Activated CD4-positive, alpha-beta T cell treated with anti-CD3 and anti-CD28 coated beads for 4 hours (primary cell): ENCODE data around the gene SHLD1.
"Not testable (repeated sequence)": the region's sequence is repeated elsewhere in the genome, so short reads cannot be mapped to it uniquely, and the experiment has no call there.

Experiments
- DNase-seq, 2 donors: peaks; one replicate each; pipeline ENCODE4 v3.0.0-alpha.2; 2020

The SHLD1 gene

DNA sequence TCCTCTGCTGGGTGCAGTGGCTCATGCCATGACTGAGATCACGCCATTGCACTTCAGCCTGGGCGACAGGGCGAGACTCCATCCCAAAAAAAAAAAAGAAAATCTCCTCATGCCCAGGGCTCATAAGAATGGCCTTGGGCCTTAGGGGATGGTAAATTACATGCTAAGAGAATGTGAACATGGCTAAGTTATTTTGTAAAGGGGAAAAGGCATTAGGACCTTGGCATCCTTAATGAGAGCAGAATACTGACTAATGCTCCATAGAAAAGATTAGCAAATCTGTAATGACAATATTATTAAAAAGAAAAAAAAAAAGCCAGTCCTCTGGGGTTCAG, 12.6 kb upstream of the SHLD1 start:
- no peak for DNase-seq

GRCh38 chr20:5737966-5738365, 12.2 kb upstream of the SHLD1 start:
- no peak for DNase-seq

DNA sequence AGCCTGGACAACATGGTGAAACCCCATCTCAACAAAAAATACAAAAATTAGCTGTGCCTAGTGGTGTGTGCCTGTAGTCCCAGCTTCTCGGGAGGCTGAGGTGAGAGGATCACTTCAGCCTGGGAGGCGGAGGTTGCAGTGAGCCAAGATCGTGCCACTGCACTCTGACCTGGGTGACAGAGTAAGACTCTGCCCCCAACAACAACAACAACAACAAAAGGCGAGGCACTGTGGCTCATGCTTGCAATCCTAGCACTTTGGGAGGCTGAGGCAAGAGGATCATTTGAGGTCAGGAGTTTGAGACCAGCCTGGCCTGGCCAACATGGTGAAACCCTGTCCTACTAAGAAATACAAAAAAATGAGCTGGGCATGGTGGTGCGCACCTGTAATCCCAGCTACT, 9.6 kb upstream of the SHLD1 start:
- not testable (repeated sequence) for DNase-seq

- DNase-seq: no peak
Observed at GRCh38 chr20:5741089-5741488, 9.1 kb upstream of the SHLD1 start.

DNA sequence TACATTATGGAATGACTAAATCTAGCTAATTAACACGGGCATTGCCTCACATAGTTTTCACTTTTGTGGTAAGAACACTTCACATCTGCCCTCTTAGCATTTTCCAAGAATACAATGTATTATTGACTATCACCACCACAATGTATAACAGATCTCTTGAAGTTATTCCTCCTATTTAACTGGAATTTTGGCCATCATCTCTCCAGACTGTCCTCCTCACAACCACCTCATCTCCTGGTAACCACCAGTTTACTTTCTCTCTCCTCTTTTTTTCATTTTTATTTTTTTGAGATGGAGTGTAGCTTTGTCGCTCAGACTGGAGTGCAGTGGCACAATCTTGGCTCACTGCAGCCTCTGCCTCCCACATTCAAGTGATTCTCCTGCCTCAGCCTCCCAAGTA, 8.2 kb upstream of the SHLD1 start:
- no peak for DNase-seq

DNA sequence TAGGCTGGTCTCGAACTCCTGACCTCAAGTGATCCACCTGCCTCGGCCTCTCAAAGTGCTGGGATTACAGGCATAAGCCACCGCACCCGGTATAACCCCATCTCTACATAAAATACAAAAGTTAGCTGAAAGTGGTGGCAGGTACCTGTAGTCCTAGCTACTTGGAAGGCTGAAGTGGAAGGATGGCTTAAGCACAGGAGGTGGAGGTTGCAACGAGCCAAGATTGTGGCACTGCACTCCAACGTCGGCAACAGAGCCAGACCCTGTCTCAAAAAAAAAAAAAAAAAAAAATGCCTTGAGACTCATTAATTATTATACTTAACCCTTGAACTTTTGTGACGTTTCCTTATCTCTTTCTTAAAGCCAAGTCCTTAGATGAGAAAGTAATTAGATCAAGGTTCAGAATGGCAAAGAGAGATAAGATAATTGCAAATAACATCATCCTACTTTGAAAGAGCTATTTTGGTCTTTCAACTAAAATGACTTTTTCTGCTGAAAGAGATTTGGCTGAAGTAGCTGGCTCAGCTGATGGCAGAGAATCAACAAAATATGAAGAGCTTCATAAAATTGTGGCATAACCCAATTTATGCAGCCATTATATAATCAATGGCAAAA, 4.7 kb upstream of the SHLD1 start:
- DNase-seq: no peak

GRCh38 chr20:5746064-5746463, 4.1 kb upstream of the SHLD1 start:
- DNase-seq: no peak

DNA sequence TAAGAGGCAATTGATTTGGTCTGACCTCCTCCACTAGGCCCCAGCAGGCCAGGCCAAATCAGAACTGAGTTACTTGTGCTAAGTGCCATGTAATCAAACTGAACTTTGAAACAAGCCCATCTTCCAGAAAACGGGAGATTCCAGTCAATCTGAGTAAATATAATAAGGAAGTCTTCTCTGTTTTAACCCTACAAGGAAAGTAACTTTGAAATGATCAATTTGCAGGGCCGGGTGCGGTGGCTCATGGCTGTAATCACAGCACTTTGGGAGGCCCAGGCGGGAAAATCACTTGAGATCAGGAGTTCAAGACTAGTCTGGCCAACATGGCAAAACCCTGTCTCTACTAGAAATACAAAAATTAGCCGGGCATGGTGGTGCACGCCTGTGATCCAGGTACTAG, 2.0 kb upstream of the SHLD1 start:
- DNase-seq: no peak

- DNase-seq: not testable (repeated sequence)
Observed at GRCh38 chr20:5749512-5749951, 669 bp upstream of the SHLD1 start.

- no peak for DNase-seq
Observed at GRCh38 chr20:5751856-5752255, 1.7 kb downstream of the SHLD1 start.

- DNase-seq: no peak
Observed at GRCh38 chr20:5753814-5754213, 3.6 kb downstream of the SHLD1 start.

DNA sequence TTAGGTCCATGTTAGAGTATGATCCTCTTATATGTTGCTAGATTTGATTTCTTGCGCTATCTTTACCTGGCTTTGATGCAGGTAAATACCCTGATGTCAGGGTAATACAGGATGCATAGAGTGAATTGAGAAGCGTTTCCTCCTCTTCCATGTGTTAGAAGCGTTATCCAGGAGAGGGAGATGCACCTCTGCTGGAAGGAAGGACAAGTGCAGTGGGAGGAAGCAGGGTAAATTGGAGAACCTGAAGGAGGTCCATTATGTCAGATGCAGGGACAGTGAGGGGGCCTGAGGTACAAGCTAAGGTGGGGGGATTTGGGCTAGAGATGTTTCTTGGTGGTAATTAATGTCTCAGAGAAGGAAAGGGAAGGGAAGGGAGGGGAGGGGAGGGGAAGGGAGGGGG, 7.7 kb downstream of the SHLD1 start:
- DNase-seq: no peak

GRCh38 chr20:5766085-5766764, 16.0 kb downstream of the SHLD1 start:
- DNase-seq: no peak

- DNase-seq: no peak
Observed at GRCh38 chr20:5767493-5768098, 17.4 kb downstream of the SHLD1 start.

DNA sequence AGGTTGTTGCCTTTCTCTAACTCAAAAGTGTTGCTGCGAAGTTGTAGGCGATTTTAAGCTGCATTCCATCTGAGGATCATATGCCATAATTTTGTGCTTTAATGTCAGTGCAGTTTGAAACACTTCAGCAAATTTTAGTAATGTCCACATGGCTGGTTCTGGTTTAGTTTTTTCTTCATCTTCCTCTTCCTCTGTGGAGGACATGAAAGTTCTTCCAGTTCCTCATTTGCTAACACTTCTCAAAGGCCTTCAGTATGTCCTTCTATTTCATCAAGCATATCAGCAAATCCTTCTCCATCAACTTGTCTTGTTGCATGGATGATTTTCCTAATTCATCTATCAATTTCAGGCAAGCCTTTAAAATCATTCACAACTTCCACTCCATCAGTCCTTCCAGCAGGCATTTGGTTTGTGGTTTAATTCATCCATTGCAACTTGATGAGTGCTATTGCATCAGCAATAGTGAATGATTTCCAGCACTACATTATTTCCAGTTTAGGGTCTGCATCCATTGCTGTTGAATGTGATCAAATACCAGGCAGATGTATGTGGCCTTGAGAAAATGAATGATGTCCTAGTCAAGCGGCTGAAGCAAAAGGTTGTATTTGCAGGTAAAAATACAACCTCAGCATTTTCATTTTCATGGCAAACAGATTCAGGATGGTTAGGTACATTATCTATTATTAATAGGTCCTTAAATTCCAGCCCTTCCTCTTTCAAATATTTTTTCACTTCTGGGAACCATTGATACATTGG, 20.2 kb downstream of the SHLD1 start:
- no peak for DNase-seq

GRCh38 chr20:5770987-5771318, 20.8 kb downstream of the SHLD1 start:
- no peak for DNase-seq

- no peak for DNase-seq
Observed at GRCh38 chr20:5772704-5773103, 22.5 kb downstream of the SHLD1 start.

GRCh38 chr20:5773589-5773988, 23.4 kb downstream of the SHLD1 start:
- no peak for DNase-seq

DNA sequence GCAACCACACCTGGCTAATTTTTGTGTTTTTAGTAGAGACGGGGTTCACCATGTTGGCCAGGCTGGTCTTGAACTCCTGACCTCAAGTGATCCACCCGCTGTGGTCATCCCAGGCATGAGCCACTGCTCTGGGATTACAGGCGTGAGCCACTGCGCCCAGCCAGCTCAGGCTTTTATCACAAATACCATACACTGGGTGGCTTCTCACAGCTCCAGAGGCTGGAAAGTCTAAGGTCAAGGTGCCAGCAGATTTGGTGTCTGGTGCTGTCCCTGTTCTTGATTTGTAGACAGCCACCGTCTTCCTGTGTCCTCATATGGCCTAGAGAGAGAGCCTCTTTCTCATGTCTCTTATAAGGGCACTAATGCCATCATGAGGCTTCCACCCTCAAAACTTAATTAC, 25.9 kb downstream of the SHLD1 start:
- no peak for DNase-seq

- DNase-seq: no peak
Observed at GRCh38 chr20:5779071-5779900, 29.1 kb downstream of the SHLD1 start.

- no peak for DNase-seq
Observed at GRCh38 chr20:5780846-5781217, 30.6 kb downstream of the SHLD1 start.

- not testable (repeated sequence) for DNase-seq
Observed at GRCh38 chr20:5781367-5781766, 31.2 kb downstream of the SHLD1 start.
